Measurements from ENCODE around the gene PRKAA2.

Gene PRKAA2

GRCh38 chr1:56726706-56727105 is 81.6 kb downstream of the PRKAA2 start:
- DNase-seq: no peak

DNA sequence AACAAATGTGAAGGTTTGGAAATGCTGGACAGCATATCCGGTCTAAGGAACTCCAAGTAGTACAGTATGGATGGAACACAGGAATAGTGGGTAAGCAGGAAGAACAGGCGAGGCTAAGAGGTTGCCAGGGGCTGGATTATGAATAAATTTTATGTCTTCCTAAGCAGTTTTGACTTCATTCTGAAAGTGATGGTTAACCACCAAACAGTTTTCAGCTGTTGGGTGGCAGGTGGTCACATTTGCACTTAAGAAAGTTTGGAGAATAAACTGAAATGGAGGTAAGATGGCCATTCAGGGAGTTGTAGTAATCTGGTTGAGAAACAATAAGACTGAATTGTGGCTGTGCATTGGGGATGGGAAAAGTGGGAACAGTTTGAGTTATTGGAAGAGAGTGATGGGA is 83.8 kb downstream of the PRKAA2 start:
- no peak for DNase-seq

DNA sequence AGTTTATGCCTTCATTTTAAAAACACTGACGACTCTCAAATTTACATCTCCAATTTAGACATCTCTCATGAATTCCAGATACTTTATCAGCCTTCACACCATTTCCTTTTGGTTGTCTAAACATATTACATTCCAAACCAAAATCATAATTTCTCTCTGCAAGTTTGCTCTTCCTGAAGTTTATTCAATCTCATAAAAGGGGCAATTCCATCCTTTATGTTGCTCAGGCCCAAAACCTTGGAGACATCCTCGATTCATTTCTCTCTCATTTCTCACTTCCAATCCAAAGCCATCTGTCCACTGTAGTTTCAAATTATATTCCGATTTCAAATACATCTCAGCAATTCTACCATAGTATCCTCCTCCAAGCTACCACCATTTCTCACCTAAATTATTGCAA is 100.1 kb downstream of the PRKAA2 start:
- DNase-seq: no peak

DNA sequence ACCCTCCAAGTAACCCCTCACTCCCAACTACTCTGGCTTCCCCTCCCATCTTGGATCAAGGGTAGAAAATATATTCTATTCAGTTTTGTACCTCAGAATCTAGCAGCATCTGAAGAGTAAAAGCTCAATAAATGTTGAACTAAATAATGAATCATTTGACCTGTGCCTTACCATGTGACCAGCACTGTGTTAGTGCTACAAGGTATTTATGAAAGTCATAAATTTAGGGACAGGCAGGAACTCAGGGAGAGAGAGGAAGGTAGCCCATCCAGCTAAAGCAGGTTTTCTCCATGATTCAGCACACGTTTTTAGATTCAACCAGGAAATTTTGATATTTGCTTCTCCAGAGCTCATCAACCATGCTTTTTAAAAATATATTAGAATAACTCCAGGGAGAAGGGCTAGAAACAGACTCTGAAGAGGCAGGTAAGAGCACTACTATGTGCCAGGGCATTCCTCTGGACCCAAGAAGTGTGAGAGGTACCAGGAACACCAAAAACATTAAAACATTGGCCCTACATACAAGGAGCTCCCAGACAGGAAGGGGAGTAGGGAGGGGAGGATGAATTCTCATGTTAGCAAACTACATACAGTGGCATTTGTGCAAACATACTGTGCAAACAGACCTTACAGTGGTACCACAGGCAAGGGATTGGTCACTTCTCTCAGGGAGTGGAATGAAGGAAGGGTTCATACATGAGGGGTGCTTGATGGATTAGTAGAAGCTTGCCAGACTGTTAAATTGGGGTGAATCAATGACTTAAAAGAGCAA is 109.8 kb downstream of the PRKAA2 start:
- DNase-seq: no peak

DNA sequence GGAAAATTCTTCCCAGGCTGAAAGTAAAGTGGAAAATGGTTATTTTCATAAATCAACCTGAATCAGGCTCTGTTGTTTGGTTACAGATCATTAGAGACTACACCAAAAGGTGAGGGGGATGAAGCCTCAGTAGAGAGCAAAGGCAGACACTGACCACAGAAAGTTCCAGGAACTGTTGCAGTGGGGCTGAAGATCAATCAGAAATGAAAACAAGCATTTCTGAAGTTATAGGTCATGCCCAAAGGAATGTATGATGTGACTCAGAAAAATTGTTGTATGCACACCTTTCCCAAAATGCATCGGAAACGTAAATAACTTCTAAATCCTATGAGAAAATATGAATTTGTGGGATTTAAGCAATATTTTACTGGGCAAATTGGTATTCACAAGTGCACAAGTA is 110.8 kb downstream of the PRKAA2 start:
- no peak for DNase-seq

DNA sequence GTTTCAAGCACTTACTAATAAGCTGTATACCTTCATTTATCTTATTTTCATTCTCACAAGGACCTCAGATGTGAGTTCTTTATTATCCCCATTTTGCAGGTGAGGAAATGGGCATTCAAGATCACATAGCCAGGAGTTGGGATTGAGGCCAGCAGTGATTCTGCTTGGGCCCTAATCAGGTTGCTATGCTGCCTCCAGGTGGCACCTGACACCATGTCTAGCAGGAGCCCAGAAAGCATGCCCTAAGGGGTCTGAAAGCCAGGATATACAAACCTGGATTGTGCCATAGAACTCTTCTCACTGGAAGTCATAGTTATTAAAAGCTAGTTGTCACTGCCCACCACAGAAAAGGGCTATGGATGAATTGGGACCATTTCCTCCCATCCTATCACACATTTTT is 113.0 kb downstream of the PRKAA2 start:
- peak; percentile 80 for DNase-seq

DNA sequence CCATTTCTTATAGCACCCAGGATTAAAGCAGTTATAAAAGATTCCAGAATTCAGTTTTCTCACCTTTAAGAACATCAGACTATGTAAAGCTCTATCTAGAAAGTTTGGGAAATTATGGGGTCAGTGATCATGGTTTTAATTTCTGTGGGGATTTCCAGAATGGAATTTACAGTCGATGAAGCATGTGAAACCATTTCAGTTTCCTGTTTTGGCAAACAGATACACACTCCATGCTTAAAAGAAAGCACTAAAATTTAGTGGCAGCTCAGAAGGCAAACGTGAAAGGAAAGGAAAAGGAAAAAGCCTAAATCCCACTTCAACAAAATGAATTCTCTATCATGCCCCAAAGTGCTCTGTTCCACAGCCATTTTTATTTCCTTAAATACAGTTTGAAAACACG is 113.7 kb downstream of the PRKAA2 start:
- DNase-seq: no peak
